PC-3 (cell line): ENCODE measurements around the gene CCKAR. TPM values are rescaled to one million over a fixed set of nuclear protein-coding genes. Genes with fewer than 3 reads are reported as not detected.

Source experiments
- ATAC-seq: fragments of 200-7000 bp; cut with Tn5 transposase; 2 replicates; pipeline ENCODE4 v1.9.1; 2020; ENCODE audit warnings: mild to moderate bottlenecking, moderate library complexity
- BruUV-seq: library from RNA; stranded (reverse); fragments of 400-500 nt; replicated peaks from 2 replicates; lab custom pipeline; 2021; lab: Mats Ljungman, UMichigan
- CTCF ChIA-PET: fragments of 300-600 bp; sonication (Branson Sonifier 250); formaldehyde crosslinking; loops from one replicate; lab custom pipeline; 2022; ENCODE audit warnings: antibody characterized with exemption; lab: Charles Lee
- POLR2A ChIA-PET: fragments of 300-600 bp; sonication (Branson Sonifier 250); formaldehyde crosslinking; loops from one replicate; lab custom pipeline; 2022; ENCODE audit warnings: antibody characterized with exemption; ENCODE audit not compliant: unreplicated experiment; lab: Charles Lee
- DNase-seq: peaks from one replicate; pipeline ENCODE4 v3.0.0-alpha.2; 2015
- H2AFZ ChIP-seq: fragments of 300-600 bp; sonication (generic); 2 replicates; pipeline ENCODE4 v1.6.0; 2016; ENCODE audit warnings: antibody characterized with exemption, low read length
- H3F3A ChIP-seq: fragments of 300-600 bp; sonication (generic); one replicate; pipeline ENCODE4 v1.6.0; 2017; ENCODE audit warnings: antibody characterized with exemption, low read length, control low read depth, mild to moderate bottlenecking; ENCODE audit not compliant: unreplicated experiment
- H3K27ac ChIP-seq: fragments of 300-600 bp; sonication (generic); 2 replicates; pipeline ENCODE4 v1.5.1; 2016; ENCODE audit warnings: mild to moderate bottlenecking, low read length
- H3K27me3 ChIP-seq: fragments of 300-600 bp; sonication (generic); 2 replicates; pipeline ENCODE4 v1.6.1; 2016; ENCODE audit warnings: low read length, mixed read lengths
- H3K36me3 ChIP-seq: fragments of 300-600 bp; sonication (generic); 2 replicates; pipeline ENCODE4 v1.6.1; 2016; ENCODE audit warnings: low read depth, mixed run types, low read length, mixed read lengths
- H3K4me1 ChIP-seq: fragments of 300-600 bp; sonication (generic); 2 replicates; pipeline ENCODE4 v1.5.1; 2016; ENCODE audit warnings: low read length; ENCODE audit not compliant: insufficient read depth
- H3K4me2 ChIP-seq: fragments of 300-600 bp; sonication (generic); 2 replicates; pipeline ENCODE4 v1.6.0; 2016; ENCODE audit warnings: low read length
- H3K4me3 ChIP-seq: fragments of 300-600 bp; sonication (generic); 2 replicates; pipeline ENCODE4 v1.5.1; 2016; ENCODE audit warnings: mild to moderate bottlenecking, low read length, mixed read lengths
- H3K79me2 ChIP-seq: fragments of 300-600 bp; sonication (generic); 2 replicates; pipeline ENCODE4 v1.6.1; 2017; ENCODE audit warnings: low read length, mixed read lengths
- H3K9ac ChIP-seq: fragments of 300-600 bp; sonication (generic); 2 replicates; pipeline ENCODE4 v1.6.0; 2016; ENCODE audit warnings: mild to moderate bottlenecking, low read length
- H3K9me2 ChIP-seq: fragments of 300-600 bp; sonication (generic); replicated peaks from 2 replicates; pipeline ENCODE4 v1.6.1; 2016; ENCODE audit warnings: mixed run types, low read length, mixed read lengths
- H3K9me3 ChIP-seq: fragments of 300-600 bp; sonication (generic); 2 replicates; pipeline ENCODE4 v1.6.1; 2016; ENCODE audit warnings: low read length, mixed read lengths
- H4K20me1 ChIP-seq: fragments of 300-600 bp; sonication (generic); 2 replicates; pipeline ENCODE4 v1.6.1; 2016; ENCODE audit warnings: low read length, mixed read lengths
- CTCF ChIP-seq: fragments of 300-600 bp; sonication (generic); conservative IDR thresholded peaks from 2 replicates; pipeline ENCODE4 v1.5.1; 2017; ENCODE audit warnings: antibody characterized with exemption, low read depth, mild to moderate bottlenecking, low read length
- EZH2 ChIP-seq: fragments of 300-600 bp; sonication (generic); IDR thresholded peaks from one replicate; pipeline ENCODE4 v1.6.1; 2017; ENCODE audit warnings: antibody characterized with exemption, mild to moderate bottlenecking, low read length; ENCODE audit not compliant: unreplicated experiment
- EZH2phosphoT487 ChIP-seq: fragments of 300-600 bp; sonication (generic); IDR thresholded peaks from 2 replicates; pipeline ENCODE4 v1.6.1; 2018; ENCODE audit warnings: mild to moderate bottlenecking, antibody characterized with exemption, low read length, borderline replicate concordance
- intact Hi-C: fragments of 100-400 bp; cut with micrococcal nuclease; formaldehyde crosslinking; loops from 2 replicates; pipeline ENCODE4 v1.9.0; 2023
- total RNA-seq: library from RNA; depleted of rRNA; stranded (reverse); fragments of >200 nt; gene quantifications from 2 replicates; pipeline ENCODE4 v1.2.3, GENCODE V29; 2014

Gene CCKAR
- total RNA-seq, 1 experiment from 2014 or later: not detected

- BruUV-seq: no TSS peak
Observed at GRCh38 chr4:26474551-26474950, 15.7 kb downstream of the CCKAR start.

GRCh38 chr4:26473893-26474292 lies 16.4 kb downstream of the CCKAR start:
- H3K4me1 ChIP-seq: no peaks in the 10 kb centered on the region
- H3K9me3 ChIP-seq: no peaks in the 10 kb centered on the region
- BruUV-seq: no TSS peak
- H2AFZ ChIP-seq: no peak overlapping the region
- no peak overlapping the region for H3K4me3 ChIP-seq
- no peak overlapping the region for H3K9ac ChIP-seq
- H3K27me3 ChIP-seq: no peaks in the 10 kb centered on the region
- H4K20me1 ChIP-seq: no peaks in the 10 kb centered on the region
- CTCF ChIA-PET: no interaction called here
- DNase-seq: no peak
- no peak overlapping the region for H3K4me2 ChIP-seq
- H3K9me2 ChIP-seq: no peaks in the 10 kb centered on the region
- no peak overlapping the region for H3K27ac ChIP-seq
- POLR2A ChIA-PET: no interaction called here
- no peaks in the 10 kb centered on the region for H3K79me2 ChIP-seq
- H3K36me3 ChIP-seq: no peaks in the 10 kb centered on the region
- intact Hi-C loops: loop anchor here (5.0 kb wide), 1 partner anchor 248 kb away; no protein-coding TSS in a partner anchor
- H3F3A ChIP-seq: no peaks in the 10 kb centered on the region
- no peak for TF ChIP-seq EZH2phosphoT487
- TF ChIP-seq CTCF: no peak
- TF ChIP-seq EZH2: no peak
- ATAC-seq: no peak

More at GRCh38 chr4:26474551-26474950, 15.7 kb downstream of the CCKAR start:
- Histone ChIP-seq H3K27ac (no peak overlapping the region), H3K9ac (no peak overlapping the region), H3K9me3 (no peaks in the 10 kb centered on the region), H4K20me1 (no peaks in the 10 kb centered on the region), H3K4me2 (no peak overlapping the region), H3F3A (no peaks in the 10 kb centered on the region), H3K9me2 (no peaks in the 10 kb centered on the region), H2AFZ (no peak overlapping the region), H3K79me2 (no peaks in the 10 kb centered on the region), H3K36me3 (no peaks in the 10 kb centered on the region), H3K4me3 (no peak overlapping the region), H3K4me1 (no peaks in the 10 kb centered on the region), H3K27me3 (no peaks in the 10 kb centered on the region)
- TF ChIP-seq CTCF: no peak
- TF ChIP-seq EZH2phosphoT487: no peak
- no peak for TF ChIP-seq EZH2
- ATAC-seq (no peak), DNase-seq (no peak)
- ChIA-PET CTCF (no interaction called here), POLR2A (no interaction called here)
- intact Hi-C loops: loop anchor here (5.0 kb wide), 1 partner anchor 248 kb away; no protein-coding TSS in a partner anchor

GRCh38 chr4:26471890-26472289 lies 18.4 kb downstream of the CCKAR start:
- Histone ChIP-seq H3K79me2 (no peaks in the 10 kb centered on the region), H3K27me3 (no peaks in the 10 kb centered on the region), H3K4me2 (no peak overlapping the region), H3K36me3 (no peaks in the 10 kb centered on the region), H3K4me1 (no peaks in the 10 kb centered on the region), H3K9me2 (no peaks in the 10 kb centered on the region), H3K9ac (no peak overlapping the region), H3K9me3 (no peaks in the 10 kb centered on the region), H3F3A (no peaks in the 10 kb centered on the region), H3K4me3 (no peak overlapping the region), H4K20me1 (no peaks in the 10 kb centered on the region), H3K27ac (no peak overlapping the region), H2AFZ (no peak overlapping the region)
- BruUV-seq: no TSS peak
- intact Hi-C loops: loop anchor here (5.0 kb wide), 1 partner anchor 250 kb away; no protein-coding TSS in a partner anchor
- DNase-seq (no peak), ATAC-seq (no peak)
- ChIA-PET POLR2A (no interaction called here), CTCF (no interaction called here)
- no peak for TF ChIP-seq CTCF
- TF ChIP-seq EZH2phosphoT487: no peak
- no peak for TF ChIP-seq EZH2
